Astrocyte of the cerebellum (primary cell): ENCODE results near the gene CFAP20DC.

Experiments
- DNase-seq: peaks from one replicate; pipeline ENCODE4 v3.0.0-alpha.2; 2011; ENCODE audit warnings: low read depth
- H3K4me3 ChIP-seq: 2 replicates; pipeline ENCODE4 v1.5.1; 2011; ENCODE audit warnings: mild to moderate bottlenecking, low read depth, low read length, moderate library complexity
- CTCF ChIP-seq: IDR thresholded peaks from 2 replicates; pipeline ENCODE4 v1.5.1; 2012; ENCODE audit warnings: low read length, low read depth, moderate library complexity, mild to moderate bottlenecking; ENCODE audit errors: missing control alignments
- in situ Hi-C: cut with HindIII; loops from 2 replicates; pipeline ENCODE4 v1.10.0; 2017; ENCODE audit warnings: low sequenced_read_pairs

Gene CFAP20DC

GRCh38 chr3:58962816-58963215 lies 87.0 kb downstream of the CFAP20DC start:
- in situ Hi-C loops: no loop called here

GRCh38 chr3:58962040-58962651 lies 87.7 kb downstream of the CFAP20DC start:
- no peak for DNase-seq
- TF ChIP-seq CTCF: no peak
- in situ Hi-C loops: no loop called here
- H3K4me3 ChIP-seq: no peak overlapping the region

More at GRCh38 chr3:58962816-58963215, 87.0 kb downstream of the CFAP20DC start:
- no peak overlapping the region for H3K4me3 ChIP-seq
- no peak for TF ChIP-seq CTCF
- no peak for DNase-seq

GRCh38 chr3:58955308-58955707 lies 94.5 kb downstream of the CFAP20DC start:
- H3K4me3 ChIP-seq: no peak overlapping the region
- DNase-seq: no peak
- TF ChIP-seq CTCF: no peak
- in situ Hi-C loops: no loop called here

- DNase-seq: no peak
- in situ Hi-C loops: no loop called here
- no peak for TF ChIP-seq CTCF
- H3K4me3 ChIP-seq: no peak overlapping the region
Observed at GRCh38 chr3:58953288-58953687, 96.5 kb downstream of the CFAP20DC start.

DNA sequence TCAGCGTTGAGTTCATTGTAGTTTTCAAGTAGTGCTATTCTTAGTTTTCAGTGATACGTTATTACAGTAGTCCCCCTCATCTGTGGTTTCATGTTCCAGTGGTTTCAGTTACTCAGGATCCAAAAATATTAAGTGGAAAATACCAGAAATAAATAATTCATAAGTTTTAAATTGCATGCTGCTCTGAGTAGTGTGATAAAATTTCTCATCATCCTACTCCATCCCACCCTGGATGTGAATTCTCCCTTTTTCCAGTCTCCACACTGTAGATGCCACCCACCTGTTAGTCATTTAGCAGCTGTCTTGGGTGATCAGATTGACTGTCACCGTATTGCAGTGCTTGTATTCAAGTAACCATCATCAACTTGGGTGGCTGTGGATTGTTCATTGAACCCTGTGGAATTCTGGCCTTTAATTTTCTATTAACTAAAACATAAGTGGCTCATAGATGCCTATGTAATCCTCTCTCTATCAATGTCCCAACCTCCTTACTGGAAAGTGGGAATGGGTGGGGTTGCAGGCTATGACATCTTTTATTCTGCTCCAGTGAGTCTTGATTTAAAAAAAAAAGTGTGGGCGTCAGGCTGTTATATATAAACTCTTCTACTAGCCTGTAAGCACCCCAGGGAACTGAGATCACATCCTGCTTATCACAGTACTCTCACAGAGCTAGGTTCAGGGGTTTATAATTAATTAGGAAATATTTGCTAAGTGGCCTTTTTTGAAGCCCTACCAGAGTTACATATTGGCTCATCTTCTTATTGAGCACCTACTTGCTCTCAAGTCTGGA lies 97.5 kb downstream of the CFAP20DC start:
- in situ Hi-C loops: no loop called here
- no peak overlapping the region for H3K4me3 ChIP-seq
- no peak for TF ChIP-seq CTCF
- no peak for DNase-seq

GRCh38 chr3:58948018-58948417 lies 101.8 kb downstream of the CFAP20DC start:
- H3K4me3 ChIP-seq: no peak overlapping the region
- in situ Hi-C loops: no loop called here
- no peak for TF ChIP-seq CTCF
- no peak for DNase-seq
